GM19328 (cell line): ENCODE data around the gene HCFC1R1.

Experiments used
- ATAC-seq: cut with Tn5 transposase; IDR thresholded peaks from one replicate; pipeline ENCODE4 v1.9.1; 2021; ENCODE audit warnings: mild to moderate bottlenecking, moderate library complexity; ENCODE audit not compliant: unreplicated experiment

Gene HCFC1R1

DNA sequence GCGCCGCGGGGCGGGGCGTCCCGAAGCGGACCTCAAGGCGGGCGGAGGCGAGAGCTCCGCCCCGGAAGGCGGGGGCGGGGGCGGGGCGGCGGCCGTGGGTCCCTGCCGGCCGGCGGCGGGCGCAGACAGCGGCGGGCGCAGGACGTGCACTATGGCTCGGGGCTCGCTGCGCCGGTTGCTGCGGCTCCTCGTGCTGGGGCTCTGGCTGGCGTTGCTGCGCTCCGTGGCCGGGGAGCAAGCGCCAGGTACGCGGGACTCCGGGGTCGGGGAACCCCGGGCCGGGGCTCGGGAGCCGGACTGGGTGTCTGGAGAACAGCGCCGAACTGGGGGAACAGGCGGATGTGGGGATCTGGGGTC lies 3.5 kb downstream of the HCFC1R1 start, which contains the start of gene TNFRSF12A:
TSS of gene TNFRSF12A (plus strand) at position 122 of the 357 bp plus-strand sequence. CDS start at position 152, 30 bp downstream.
- no peak for ATAC-seq

DNA sequence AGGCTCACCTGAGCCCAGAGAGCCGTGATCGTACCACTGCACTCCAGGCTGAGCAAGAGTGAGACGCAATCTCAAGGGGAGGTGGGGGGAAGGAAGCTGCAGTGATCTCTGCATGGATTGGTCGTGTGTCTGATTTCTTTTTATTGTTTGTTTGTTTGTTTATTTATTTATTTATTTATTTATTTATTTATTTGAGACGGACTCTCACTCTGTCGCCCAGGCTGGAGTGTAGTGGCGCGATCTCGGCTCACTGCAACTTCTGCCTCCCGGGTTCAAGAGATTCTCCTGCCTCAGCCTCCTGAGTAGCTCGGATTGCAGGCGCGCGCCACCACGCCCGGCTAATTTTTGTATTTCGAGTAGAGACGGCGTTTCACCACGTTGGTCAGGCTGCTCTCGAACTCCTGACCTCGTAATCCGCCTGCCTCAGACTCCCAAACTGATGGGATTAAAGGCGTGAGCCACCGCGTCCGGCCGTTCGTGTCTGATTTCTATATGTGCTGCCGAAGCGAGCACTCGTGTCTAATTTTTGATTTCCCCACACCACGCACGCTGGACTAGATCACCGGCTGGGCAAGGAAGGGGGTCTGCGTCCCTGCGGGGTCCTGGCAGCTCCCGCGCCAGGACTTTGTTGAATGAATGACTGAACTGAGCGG lies 4.0 kb downstream of the HCFC1R1 start:
- no peak for ATAC-seq

DNA sequence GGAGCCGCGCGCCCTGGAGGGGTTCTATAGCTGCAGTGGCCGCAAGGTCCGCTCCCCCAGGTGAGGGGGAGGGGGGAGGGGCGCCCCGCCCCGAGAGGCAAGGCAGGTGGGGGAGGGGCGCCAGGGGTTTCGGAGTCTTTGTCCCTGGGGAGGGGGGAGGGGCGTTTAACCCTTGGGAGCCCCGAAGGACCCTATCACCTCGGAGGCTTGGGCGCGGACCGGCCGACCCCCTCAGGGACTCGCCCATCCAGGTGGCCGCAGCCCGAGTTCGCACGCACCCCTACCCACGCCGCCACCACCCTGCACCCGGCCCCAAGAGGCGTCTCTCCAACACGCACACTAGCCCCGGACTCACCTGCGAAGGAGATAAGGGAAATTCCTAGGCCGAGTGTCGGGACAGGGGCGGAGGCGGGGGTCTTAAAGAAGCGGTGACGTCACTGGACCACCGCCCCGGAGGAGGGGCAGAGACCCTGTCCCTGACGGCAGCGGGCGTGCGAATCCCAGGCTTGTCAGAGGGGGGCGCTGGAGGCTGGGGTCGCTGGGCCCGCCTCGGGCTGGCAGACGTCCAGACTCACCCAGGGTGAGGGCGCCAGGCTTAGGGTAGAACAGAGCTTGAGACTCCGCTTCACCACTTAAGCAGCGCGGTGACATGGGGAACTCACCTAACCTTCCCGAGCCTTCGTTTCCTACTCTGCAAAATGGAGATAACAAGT lies 5.8 kb downstream of the HCFC1R1 start, which contains the start of gene CLDN6:
TSS of gene CLDN6 (minus strand) at position 390 of the 713 bp plus-strand sequence. CDS start 2,162 bp downstream, outside the sequence.
- ATAC-seq = no peak

DNA sequence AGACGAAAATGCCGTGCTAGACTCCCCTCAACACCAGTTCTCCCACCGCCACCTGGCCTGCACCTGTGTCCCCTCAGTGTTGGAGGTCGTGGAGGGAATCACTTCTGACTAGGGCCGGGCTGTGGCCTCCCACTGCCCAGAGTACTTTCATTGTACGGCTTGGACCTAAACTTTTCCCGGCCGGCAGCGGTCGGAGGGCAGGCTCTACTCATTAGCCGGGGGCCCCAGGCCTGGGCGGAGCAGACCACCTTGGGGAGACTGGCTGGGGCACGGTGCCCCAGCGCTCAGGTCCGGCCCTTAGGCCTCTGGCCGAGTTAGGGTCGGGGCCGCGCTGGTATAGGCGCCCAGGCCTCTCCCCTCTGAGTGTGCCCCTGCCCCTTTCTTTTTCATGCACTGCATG lies 6.4 kb downstream of the HCFC1R1 start:
- ATAC-seq = no peak

DNA sequence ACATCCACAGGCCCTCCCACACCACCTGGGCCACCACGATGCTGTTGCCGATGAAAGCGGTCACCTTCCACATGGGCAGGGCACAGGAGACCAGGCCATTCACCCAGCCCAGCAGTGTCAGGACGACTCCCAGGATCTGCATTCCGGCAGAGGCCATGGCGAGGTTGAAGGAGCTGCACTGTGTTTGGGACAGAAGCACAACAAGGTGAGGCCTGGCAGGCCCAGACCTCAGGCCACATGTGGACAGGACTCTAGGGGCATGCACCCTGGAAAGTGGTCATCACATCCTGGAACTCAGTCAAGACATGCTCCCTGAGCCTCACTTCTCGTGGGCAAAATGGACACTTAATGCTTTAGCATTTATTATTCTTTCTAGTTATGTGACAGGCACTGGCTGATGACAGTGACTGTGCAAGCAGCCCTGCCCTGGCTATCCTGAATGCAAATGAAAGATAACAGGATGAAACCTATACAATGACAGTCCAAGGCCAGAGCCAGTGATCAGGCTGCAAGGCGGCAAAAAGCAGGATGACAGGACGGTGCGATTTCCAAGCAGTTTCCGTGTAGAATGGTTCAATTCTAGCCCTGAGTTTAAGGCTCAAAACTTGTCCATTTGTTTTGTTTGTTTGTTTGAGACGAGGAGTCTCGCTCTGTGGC lies 7.7 kb downstream of the HCFC1R1 start:
- ATAC-seq = no peak

DNA sequence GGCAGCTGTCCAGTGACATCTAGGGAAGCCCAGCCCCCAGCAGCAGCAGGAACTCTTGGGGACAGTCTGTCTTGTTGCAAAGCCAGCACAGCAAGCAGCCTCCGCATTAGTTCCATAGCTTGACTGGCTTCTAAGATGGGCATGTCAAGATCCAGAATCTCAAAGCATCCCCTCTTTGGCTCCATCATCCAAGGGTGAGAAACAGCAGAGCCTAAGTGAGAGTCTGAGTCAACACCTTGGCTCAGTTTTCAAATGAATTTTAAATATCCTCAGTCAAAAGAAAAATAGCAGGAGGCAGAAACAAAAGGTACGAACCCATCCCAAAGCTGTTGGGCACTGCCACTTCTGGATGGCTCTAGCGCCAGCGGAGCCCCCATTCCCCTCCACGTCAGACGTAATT lies 8.8 kb downstream of the HCFC1R1 start:
- ATAC-seq = no peak

DNA sequence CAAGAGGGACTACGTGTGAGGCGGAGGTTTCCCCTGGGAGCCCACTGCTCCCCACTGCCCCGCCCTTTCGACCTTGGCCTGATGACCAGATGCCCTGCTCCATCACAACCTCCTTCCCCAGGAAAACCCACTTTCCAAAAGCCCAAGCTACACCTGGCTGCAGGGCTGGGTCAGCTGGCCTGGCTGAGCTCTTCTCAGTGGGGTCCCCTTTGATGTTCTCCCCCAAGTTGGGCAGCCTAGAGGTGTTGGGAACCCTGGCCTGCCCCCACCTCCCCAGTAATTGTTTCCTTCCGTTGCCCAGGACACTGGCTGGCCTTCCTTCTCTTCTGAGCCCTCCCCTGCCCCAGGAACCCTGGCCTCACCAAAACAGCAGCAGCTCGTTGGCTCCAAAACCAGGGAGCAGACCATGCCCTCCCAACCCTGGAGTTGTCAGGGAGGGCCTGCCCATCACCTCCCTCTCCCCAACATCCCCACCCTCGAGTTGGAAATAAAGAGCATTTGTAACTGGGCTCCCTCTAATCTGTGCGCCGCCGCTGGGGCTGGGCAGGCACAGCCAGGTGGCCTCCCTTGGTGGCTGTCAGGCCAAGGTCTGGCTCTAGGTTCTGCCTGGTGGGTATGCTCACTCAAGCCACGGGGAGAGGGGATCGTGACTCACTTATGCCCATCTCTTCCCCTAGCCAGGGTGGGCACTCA lies 9.6 kb downstream of the HCFC1R1 start:
- no peak for ATAC-seq

DNA sequence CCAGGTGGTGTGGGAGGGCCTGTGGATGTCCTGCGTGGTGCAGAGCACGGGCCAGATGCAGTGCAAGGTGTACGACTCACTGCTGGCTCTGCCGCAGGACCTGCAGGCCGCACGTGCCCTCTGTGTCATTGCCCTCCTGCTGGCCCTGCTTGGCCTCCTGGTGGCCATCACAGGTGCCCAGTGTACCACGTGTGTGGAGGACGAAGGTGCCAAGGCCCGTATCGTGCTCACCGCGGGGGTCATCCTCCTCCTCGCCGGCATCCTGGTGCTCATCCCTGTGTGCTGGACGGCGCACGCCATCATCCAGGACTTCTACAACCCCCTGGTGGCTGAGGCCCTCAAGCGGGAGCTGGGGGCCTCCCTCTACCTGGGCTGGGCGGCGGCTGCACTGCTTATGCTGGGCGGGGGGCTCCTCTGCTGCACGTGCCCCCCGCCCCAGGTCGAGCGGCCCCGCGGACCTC lies 10.2 kb downstream of the HCFC1R1 start:
- no peak for ATAC-seq

DNA sequence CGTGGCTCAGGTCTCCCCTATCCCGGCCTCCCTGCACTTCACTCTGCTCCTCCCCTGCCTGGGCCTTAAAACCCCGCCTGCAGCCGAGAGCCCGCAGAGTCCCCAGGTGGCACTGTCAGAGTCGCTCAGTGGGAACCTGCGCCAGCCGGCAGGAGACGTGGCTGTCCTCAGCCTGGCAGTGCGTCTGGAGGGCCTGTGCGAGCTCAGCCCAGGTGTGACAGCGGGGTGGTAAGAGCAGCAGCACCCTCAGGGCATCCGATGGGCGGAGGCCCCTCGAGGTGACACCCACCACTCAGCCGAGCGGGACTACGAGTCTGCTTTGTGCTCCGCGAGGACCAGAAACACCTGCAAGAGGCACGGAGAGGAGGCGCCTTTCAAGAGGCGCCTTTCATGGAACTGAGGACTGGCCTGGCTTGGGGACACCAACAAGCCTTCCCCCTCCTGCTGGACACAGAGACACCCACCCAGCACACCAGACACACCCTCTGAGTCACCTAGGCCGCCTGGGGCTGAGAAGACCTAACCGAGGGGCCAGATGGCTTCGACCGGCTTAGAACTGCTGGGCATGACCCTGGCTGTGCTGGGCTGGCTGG lies 10.8 kb downstream of the HCFC1R1 start, which contains the start of gene CLDN9:
TSS of gene CLDN9 (plus strand) at position 96 of the 593 bp plus-strand sequence. CDS start at position 536, 440 bp downstream.
- ATAC-seq = no peak

DNA sequence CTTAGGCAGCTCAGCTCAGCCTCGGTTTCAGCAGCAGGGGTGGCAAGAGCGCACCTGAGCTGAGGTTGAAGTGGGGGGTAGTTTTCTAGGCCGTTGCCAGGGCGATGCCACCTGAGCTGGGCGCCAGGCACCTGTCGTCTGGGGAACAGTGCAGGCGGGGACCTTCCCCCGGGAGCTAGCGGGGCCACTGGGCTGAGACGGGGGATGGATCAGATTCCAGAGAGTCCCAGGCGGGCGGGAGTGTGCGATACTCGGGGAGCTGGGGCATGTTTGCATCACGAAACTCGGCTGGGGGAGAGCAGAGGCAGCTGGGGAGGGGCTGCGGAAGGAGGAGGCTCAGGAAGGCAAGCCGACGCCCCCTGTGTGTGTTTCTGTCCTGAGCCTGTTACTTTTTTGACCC lies 11.5 kb downstream of the HCFC1R1 start:
- ATAC-seq = no peak

DNA sequence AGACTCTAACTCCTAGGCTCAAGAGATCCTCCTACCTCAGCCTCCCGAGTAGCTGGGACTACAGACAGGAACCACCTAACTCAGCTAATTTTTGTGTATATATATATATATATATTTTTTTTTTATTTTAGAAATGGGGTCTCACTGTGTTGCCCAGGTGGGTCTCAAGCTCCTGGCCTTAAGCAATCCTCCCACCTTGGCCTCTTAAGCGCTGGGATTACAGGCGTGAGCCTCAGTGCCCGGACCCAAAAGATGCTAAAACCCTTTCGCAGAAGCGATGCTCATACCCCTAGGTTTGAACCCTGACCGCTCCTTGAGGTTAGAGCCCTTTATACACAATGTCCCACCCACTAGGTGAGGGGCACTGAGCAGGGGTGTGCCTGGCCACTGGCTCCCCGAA lies 13.2 kb downstream of the HCFC1R1 start:
- ATAC-seq = no peak

DNA sequence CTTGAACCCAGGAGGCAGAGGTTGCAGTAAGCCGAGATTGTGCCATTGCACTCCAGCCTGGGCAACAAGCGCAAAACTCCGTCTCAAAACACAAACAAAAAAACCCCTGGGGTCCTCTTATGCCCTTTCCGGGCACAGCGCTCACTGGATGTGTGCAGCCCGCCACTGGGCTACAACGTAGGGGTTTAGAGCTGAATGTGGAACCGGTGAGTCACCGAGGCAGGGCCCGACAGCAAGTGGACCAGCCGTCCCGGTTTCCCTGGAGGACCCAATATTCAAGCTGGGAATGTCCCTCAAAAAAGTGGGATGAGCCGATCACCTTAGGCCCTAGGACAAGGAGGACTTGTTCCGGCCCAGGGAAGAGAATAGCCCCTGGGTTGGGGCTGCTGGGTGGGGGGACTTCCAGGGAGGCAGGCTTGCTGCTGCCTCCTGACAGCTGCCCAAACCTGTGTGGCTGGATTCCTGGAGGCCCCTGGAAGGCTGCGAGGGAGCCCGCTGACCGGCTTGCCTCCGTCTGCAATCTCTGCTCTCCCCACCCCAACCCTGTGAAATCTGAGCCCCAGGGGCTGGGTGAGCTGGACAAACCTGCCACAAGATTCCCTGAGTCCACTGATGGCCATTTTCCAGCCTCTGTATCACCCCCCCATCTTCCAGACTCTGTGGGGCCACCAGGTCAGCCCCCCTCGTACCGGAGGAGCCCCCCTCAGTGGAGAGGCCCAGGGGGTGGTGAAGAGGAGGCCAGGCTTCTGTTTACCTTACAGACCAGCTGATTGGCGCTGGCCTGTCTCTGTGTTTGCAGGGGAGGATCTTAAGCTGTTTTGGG lies 14.0 kb downstream of the HCFC1R1 start:
- no peak for ATAC-seq

DNA sequence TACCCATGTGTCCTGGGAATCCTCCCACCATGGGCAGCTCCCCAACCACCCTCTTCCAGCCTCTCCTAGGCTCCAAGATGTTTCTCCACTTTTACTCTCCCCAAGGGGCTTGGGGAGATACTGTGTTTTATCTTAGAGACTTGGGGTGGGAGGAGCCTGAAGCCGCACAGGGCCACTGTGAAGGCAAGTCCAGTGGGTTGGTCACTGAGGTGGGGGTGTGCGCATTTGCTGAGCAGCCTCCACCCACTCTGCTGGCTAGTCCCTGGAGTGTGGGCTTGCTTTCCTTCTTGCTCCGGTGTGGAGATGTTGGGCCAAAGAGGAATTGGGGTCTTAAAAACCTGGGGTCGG lies 15.1 kb downstream of the HCFC1R1 start:
- ATAC-seq = no peak

DNA sequence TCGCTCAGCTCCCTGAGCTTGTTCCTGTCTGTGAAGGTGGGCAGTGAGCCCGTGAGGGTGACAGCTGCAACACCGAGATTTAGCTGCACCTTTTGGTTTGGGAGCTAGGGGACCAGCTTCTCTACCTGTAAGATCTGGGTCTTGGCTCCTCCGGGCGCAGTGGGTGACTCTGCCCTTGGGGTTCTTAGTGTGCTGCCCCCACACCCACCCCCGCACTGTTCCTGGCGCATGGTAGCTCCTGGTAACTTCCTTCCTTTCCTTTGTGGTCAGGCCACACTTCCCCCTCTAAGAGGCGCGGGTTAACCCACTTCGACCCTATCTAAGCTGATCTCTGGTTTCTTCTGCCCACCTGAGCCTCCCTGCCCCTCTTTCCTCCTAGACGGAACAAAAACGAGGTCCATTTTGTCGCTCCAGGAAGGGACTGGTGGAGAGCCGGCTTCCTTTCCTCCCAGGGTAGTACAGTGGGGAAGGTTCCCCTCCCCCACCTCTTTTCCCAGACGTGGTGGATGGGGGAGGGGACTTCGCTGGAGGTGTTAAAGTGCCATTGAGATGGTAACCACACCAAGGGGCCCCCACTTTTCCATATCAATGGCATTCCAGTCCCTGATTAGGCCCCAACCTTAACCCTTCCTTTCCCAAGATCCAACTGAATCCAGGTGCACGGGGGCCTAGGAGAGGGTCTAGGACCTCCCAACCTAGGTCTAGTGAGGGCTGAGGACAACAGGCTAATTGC lies 15.6 kb downstream of the HCFC1R1 start:
- no peak for ATAC-seq

DNA sequence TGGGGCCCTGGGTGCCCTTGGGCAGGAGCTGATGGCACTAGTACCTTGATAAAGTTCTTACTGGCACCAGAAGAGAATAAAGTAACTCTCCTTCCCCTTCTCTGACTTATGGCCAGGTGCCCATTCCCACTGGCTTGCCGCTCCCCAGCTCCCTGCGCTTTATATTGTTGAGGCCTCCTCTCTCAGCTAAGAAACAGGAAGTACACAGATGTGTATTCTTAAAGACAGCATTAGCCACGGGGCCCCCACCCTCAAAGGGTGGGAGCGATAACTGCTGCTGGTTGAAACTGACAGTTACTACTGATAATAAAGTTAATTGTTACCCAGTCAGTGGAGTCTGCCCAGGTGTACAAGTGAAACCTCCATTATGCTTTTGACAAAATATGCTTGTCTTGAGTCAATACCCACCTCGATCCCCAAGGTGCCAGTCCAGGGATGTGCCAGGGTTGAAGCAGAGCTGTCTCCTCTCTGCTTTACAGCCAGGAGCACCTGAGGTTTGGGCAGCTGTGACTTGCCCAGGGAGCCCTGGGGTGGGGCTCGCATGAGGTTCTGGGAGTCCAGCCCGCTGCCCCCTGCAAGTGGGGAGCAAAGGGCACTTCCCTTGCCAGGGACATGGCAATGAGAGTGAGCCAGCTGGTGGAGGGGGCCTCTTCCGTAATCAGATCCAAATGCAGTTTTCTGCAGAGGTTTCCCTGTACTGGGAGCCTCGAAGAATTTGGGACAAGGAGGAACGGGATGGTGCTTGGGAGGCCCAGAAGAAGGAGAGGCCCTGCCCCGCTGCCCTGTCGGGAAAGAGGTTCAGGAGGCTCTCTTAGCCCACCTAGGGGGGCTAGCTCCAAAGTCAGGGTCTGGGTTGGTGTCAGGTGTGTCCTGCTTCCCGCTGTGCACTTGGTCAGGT lies 16.4 kb downstream of the HCFC1R1 start:
- no peak for ATAC-seq

DNA sequence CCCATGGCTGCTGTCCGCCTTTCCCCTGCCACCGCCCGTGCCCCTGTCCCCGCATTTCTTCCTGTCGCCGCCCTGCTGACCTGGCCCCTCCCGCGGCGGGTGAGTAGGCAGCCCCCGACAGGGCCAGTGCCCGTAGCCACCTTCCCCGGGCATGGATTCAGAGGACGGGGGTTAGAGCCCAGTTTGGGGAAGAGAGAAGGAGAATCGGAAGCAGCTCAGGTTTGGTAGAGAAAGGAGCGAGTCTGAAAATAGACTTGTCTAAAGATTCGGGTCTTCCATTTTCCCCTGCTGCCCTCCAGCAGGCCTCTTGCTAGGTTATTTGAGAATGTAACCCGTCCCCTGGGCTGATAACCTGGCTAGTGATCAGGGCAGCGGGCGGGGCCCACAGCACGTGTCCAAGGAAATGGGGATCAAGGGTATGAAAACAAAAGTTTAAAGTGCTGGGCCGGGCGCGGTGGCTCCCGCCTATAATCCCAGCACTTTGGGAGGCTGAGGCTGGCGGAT lies 18.9 kb downstream of the HCFC1R1 start:
- ATAC-seq = no peak

DNA sequence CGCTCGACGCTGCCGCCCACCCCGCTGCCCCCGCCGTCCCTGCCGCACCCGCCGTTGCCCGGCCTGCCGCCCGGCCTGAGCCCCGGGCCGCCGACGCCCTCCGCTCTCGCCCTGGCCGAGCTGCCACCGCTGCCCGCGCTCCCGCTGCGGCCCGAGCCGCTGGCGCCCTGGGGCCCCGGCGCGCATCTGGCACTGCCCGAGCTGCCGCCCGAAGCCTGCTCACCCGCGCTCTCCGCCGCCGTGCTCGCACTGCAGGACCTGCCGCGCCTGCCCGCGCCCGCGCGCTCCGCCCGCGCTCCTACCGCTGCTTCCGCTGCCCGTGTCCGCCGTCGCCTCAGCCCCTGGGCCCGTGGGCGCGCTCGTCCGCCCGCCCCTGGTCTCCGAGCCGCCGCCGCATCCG lies 19.4 kb downstream of the HCFC1R1 start:
- peak; percentile 4 for ATAC-seq
